HG02678 (cell line): ENCODE data around the gene AKT2.
"Not testable (repeated sequence)": the region's sequence is repeated elsewhere in the genome, so short reads cannot be mapped to it uniquely, and the experiment has no call there.

Source experiments
- ATAC-seq: cut with Tn5 transposase; IDR thresholded peaks from one replicate; pipeline ENCODE4 v1.9.1; 2021; ENCODE audit warnings: mild to moderate bottlenecking, moderate library complexity; ENCODE audit not compliant: unreplicated experiment

AKT2 gene

DNA sequence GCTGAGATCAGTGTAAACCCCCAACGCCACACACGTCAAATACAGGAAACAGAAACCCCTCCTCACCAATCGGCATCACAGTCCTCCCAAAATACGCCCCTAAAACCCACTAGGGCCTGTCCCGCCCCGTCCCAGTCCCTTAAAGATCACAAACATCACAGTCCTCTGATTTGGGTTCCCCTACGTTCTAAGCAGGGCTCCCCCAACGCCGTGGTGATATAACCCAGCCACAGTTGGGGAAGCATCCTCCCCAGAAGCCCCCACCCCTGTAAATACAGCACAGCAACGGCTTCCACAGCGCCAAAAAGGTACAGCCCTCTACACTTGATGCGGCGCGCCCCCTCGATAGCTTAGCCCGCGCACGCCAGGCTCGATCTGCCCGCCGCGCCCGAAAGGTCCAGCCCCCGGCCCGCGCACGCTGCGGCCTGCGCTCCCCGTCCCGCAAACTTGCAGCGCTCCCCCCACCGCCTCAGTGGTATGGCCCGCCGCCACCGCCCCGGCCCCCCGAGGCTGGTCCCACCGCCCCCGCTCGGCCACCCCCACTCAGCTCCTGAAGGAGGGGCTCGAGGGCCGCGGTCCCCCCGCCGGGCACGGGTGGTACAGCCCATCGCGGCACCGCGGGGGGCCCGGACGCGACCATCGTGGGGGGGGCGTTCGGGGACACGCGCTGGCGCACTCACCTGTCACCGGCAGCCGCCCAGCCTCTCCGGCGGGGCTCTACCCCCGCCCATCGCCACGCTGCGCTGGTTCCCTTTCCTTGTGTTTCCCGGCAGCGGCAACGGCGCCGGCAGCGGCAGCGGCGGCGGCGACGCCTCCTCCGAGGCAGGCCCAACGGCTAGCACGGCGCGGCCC lies at the start of gene AKT2:
TSS of gene AKT2 (minus strand) at position 845 of the 852 bp plus-strand sequence. CDS start 20,078 bp downstream, outside the sequence.
- peak; percentile 30 for ATAC-seq

GRCh38 chr19:40333083-40333482 lies 47.9 kb upstream of the AKT2 start:
- ATAC-seq, result not testable (repeated sequence)

- no peak for ATAC-seq
Measured at GRCh38 chr19:40332669-40333068, 47.5 kb upstream of the AKT2 start.

GRCh38 chr19:40331052-40331451 lies 45.9 kb upstream of the AKT2 start:
- ATAC-seq, result no peak

DNA sequence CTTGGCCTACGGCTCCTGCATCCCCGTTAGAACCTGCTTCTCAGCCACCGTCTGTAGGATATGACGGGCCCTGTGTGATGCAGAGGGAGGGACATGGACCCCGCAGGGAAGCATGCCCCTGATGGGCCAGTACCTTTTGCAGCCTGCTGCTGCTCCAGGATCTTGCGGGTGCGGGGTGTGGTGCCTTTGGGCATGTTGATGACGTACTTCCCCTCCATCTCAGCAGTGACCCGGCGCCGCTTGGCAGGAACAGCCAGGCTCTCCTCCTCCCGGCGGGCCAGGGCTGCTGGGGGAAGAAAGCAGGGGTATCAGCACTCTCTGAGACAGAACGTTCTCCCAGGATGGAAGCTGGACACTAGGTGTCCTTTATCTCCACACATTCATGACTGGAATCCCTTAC lies 41.1 kb upstream of the AKT2 start:
- no peak for ATAC-seq

DNA sequence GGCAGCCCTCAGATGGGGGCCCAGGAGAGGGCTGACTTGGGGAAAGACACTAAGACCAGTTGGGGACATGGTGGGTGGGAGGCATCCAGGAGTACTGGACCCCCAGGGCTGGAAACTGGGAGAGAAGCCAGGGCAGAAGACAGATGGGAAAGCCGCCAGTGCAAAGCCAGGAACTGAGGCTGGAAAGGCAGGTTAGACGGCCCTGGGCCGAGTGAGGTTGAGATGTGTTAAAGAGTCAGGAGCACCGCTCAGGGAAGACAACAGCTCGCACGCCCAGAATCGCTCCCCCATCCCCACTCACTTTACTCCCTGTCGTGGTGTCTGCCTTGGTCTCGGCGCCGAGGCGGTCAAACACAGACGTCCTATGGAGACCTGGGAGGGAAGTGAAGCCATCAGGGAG lies 38.6 kb upstream of the AKT2 start:
- no peak for ATAC-seq

GRCh38 chr19:40322951-40323615 lies 37.9 kb upstream of the AKT2 start:
- no peak for ATAC-seq

DNA sequence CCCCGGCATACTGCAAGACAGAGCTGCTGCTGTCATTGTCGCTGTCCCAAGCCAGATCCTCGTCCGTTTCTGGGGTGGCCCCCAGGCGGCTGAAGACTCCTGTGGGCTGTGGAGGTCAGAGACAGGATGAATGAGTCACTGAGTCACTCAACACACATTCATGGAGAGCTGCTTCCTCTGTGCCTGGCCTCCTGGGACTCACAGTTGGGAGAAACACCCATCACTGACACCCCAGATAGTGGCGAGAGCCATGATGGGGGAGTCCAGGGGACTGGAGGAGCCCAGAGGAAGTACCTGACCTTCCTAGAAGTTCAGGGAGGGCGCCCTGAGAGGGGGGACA lies 37.1 kb upstream of the AKT2 start:
- ATAC-seq, result no peak

- no peak for ATAC-seq
Measured at GRCh38 chr19:40321566-40322270, 36.6 kb upstream of the AKT2 start.

DNA sequence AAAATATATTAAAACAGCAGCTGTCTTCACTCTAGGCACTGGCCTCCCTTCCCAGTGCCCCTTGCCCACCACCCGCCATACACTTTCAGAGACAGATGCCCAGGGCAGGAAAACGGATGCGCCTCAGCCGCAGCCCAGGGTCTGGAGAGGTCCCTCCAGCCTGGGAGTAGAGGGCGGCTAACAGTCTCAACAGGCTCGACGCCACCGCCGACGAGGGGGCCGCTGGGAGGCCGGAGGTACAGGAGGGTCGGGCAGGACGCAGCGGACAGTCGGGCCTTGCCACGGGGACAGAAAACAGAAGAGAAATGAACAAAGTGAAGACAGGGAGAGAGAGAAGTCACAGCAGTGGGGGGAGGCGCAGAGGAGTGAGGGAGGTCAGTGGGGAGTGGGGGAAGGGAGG lies 35.9 kb upstream of the AKT2 start:
- no peak for ATAC-seq

GRCh38 chr19:40320558-40320935 lies 35.4 kb upstream of the AKT2 start:
- ATAC-seq, result no peak

DNA sequence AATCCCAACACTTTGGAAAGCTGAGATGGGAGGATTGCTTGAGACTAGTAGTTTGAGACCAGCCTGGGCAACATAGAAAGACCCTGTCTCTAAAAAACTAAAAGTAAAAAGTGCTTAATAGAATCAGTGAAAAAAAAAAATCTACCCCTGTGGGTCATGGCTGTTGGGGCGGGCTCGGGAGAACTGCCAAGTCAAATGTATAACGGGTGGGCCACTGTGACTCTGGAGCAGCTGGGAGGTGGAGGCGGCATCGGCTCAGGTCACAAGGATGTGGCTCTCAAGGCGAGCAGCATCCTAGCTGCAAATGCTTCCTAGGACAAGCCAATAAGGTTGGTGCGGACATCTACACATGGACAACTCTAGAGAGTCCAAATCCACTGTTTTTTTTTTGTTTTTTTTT lies 32.2 kb upstream of the AKT2 start:
- ATAC-seq, result no peak

DNA sequence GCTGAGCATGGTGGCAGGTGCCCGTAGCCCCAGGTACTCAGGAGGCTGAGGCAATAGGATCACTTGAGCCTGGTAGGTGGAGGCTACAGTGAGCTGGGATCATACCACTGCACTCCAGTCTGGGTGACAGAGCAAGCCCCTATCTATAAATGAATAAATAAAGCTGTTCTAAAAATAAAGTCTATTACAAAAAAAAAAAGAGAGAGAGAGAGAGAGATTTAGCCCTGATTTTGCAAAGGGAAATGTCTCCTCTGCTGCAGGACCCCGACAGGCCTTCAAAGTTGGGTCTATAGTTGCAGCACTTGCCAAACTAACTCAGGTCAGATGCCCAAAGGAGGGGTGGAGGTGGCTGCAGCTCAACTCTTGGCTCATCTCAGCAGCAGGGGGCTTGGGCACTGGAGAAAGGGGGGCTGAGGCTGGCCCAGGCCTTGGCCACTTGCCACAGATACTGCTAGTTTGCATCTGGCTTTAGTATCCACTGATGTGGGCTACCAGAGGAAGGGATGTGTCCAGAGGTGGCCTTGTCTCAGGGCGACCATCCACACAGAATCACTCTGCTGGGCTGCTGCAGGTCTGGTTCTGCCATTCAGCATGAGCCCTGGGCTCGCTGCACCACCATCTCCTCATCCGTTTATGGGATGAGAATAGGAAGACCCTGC lies 30.8 kb upstream of the AKT2 start:
- ATAC-seq, result no peak

- no peak for ATAC-seq
Measured at GRCh38 chr19:40314656-40315055, 29.5 kb upstream of the AKT2 start.

DNA sequence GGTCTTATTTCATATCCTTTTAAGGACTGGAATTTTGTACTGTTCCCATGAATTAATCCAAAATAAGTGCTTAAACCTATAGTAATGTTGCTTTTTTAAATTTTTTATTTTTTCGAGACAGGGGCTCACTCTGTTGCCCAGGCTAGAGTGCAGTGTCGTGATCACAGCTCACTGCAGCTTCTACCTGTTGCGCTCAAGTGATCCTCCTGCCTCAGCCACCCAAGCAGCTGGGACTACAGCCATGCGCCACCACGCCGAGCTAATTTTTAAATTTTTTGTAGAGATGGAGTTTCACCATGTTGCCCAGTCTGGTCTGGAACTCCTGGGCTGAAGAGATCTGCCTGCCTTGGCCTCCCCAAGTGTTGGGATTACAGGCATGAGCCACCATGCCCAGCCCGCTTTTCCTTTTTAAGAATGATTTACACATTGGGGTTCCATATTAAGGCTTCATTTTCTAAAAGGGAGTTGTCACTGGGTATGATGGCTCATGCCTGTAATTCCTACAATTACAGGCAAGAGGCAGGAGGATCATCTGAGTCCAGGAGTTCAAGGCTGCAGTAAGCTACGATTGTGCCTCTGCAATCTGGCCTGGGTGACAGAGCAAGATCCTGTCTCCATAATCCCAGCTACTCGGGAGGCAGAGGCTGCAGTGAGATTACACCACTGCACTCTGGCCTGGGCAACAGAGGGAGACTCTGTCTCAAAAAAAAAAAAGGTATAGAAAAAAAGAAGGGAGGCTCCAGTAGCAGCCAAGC lies 28.3 kb upstream of the AKT2 start:
- ATAC-seq, result no peak

DNA sequence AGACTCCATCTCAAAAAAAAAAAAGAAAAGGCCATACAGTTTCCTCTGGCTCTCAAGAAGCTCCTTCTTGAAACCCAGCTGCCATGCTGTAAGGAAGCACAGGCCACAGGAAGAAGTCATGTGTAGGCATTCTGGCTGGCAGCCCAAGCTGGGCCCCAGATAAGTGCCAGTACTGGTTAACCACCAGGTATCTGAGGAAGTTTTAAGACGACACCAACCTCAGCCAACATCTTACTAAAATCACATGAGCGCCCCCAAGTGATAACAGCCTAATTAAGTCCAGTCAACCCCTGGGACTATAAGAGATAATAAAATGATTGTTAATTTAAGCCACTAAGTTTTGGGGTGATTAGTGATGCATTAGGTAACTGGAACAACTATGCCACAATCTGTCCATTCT lies 27.4 kb upstream of the AKT2 start:
- no peak for ATAC-seq

- ATAC-seq, result no peak
Measured at GRCh38 chr19:40309666-40310065, 24.5 kb upstream of the AKT2 start.

GRCh38 chr19:40305403-40305802 lies 20.3 kb upstream of the AKT2 start:
- ATAC-seq, result no peak

- ATAC-seq, result no peak
Measured at GRCh38 chr19:40304306-40304705, 19.2 kb upstream of the AKT2 start.

- no peak for ATAC-seq
Measured at GRCh38 chr19:40303765-40304164, 18.6 kb upstream of the AKT2 start.
